Heart right ventricle (tissue), 16 donors: Measurements from ENCODE around the gene MYH14. TPM values are rescaled to one million over a fixed set of nuclear protein-coding genes. Genes with fewer than 3 reads are reported as not detected.
A peak's percentile ranks its signal among the peaks of the same experiment; 100 is the strongest.
"Not testable (repeated sequence)": the region's sequence is repeated elsewhere in the genome, so short reads cannot be mapped to it uniquely, and the experiment has no call there.

ENCODE experiments used
- ATAC-seq, 8 donors: fragments of 200-7000 bp; cut with Tn5 transposase; one replicate each; pipeline ENCODE4 v1.9.1; 2020; ENCODE audit warnings: mild to moderate bottlenecking in 8 of 8, moderate library complexity in 8 of 8, moderate number of reproducible peaks in 1 of 8
- DNase-seq, 2 donors: peaks; one replicate each; pipeline ENCODE4 v3.0.0-alpha.2; 2020
- H3K27ac ChIP-seq, 10 donors: fragments of 200-600 bp; sonication (generic) in 2 of 10; one replicate each; pipeline versions ENCODE4 v1.5.0 to v1.8.0; 2020 to 2022; ENCODE audit warnings: mild to moderate bottlenecking in 3 of 10
- H3K27me3 ChIP-seq, 7 donors: fragments of 200-600 bp; one replicate each; pipeline ENCODE4 v1.8.0; 2021 to 2022; ENCODE audit warnings: mild to moderate bottlenecking in 2 of 7
- H3K36me3 ChIP-seq, 9 donors: fragments of 200-600 bp; sonication (generic) in 1 of 9; one replicate each; pipeline versions ENCODE4 v1.5.0 to v1.8.0; 2020 to 2022; ENCODE audit warnings: mild to moderate bottlenecking in 2 of 9
- H3K4me1 ChIP-seq, 9 donors: fragments of 200-600 bp; sonication (generic) in 1 of 9; one replicate each; pipeline versions ENCODE4 v1.5.0 to v1.8.0; 2020 to 2022; ENCODE audit warnings: mild to moderate bottlenecking in 4 of 9
- H3K4me3 ChIP-seq, 10 donors: fragments of 200-600 bp; sonication (generic) in 2 of 10; one replicate each; pipeline versions ENCODE4 v1.5.0 to v1.8.0; 2020 to 2022; ENCODE audit warnings: mild to moderate bottlenecking in 7 of 10, moderate library complexity in 2 of 10
- H3K9me3 ChIP-seq, 11 donors: fragments of 200-600 bp in 10 of 11; sonication (generic) in 2 of 11; one replicate each; pipeline versions ENCODE4 v1.5.0 to v1.8.0; 2013 to 2022; ENCODE audit warnings: mild to moderate bottlenecking in 2 of 11, control low read depth in 1 of 11, moderate library complexity in 1 of 11
- CTCF ChIP-seq, 9 donors: fragments of 200-600 bp; sonication (generic) in 2 of 9; IDR thresholded peaks; one replicate each; pipeline versions ENCODE4 v1.5.0 to v1.8.0; 2021 to 2022; ENCODE audit warnings: antibody characterized with exemption in 9 of 9, mild to moderate bottlenecking in 5 of 9, moderate library complexity in 1 of 9
- WGBS, 2 donors: extraction: QIAGEN DNeasy Blood & Tissue Kit; methylation state at CpG; one replicate each; pipeline ENCODE4 v1.1.7; 2013; ENCODE audit warnings: inconsistent platforms in 1 of 2; 5-methylcytosine and 5-hydroxymethylcytosine counted together
- intact Hi-C, 10 donors: fragments of 100-400 bp; cut with DNase I; formaldehyde crosslinking; loops; one replicate each; pipeline versions ENCODE4 v1.11.1 to v1.14.2; 2022
- polyA plus RNA-seq, 2 donors: library from polyadenylated mRNA; stranded (reverse); fragments of 200-250 nt; gene quantifications; one replicate each; pipeline ENCODE4 v1.2.3, GENCODE V29; 2013
- total RNA-seq, 10 donors: library from RNA; stranded (reverse); fragmentation: NEBNext Ultra II Directional in 3 of 10; extraction: Animal tissue kit (Norgen Biotek cat#: 25700) in 3 of 10; gene quantifications; one replicate each; pipeline versions ENCODE4 v1.2.1 to v1.2.4, GENCODE V29; 2021 to 2023
- donor health status: Arrhythmogenic right ventricular cardiomyopathy.
- donor health status: ischemic (EF 13 %, LVEDD 7.1; RV severe dilation, severe dysfunction).
- donor health status: healthy with polysubstance abuse.
- donor health status: DM: no; HTN: yes; CAD: no.
- donor health status: DM: no; HTN: no; CAD: no.
- donor health status: ischemic (EF 25% LVEDD 6.9; RV normal size, moderate dysfunction).
- donor health status: ischemic (EF 25% LVEDD 5.7; RV mildly dilated, moderate dysfunction).
- donor health status: healthy.
- donor health status: DM: yes; HTN: yes; CAD: no.
- donor health status: Ischemic cardiomyopathy.
- donor health status: ischemic (EF 35%, LVEDD 5.7; RV mildly dilated, moderate dysfunction).
- donor health status: nonischemic (EF 11% LVEDD 7.7; RV severe dilation, severe dysfunction).
- donor health status: DM: yes; HTN: yes; CAD: no.
- donor health status: PGD.
- donor health status: ischemic (EF 29% LVEDD 5.4; RV normal size, mild dysfunction).
- donor health status: nonischemic (EF 23%, LVEDD 6.1; RV moderate dilation, normal function).

MYH14 gene
- total and polyA plus RNA-seq, 12 donors, result 29.3 to 149 (median 102) TPM

DNA sequence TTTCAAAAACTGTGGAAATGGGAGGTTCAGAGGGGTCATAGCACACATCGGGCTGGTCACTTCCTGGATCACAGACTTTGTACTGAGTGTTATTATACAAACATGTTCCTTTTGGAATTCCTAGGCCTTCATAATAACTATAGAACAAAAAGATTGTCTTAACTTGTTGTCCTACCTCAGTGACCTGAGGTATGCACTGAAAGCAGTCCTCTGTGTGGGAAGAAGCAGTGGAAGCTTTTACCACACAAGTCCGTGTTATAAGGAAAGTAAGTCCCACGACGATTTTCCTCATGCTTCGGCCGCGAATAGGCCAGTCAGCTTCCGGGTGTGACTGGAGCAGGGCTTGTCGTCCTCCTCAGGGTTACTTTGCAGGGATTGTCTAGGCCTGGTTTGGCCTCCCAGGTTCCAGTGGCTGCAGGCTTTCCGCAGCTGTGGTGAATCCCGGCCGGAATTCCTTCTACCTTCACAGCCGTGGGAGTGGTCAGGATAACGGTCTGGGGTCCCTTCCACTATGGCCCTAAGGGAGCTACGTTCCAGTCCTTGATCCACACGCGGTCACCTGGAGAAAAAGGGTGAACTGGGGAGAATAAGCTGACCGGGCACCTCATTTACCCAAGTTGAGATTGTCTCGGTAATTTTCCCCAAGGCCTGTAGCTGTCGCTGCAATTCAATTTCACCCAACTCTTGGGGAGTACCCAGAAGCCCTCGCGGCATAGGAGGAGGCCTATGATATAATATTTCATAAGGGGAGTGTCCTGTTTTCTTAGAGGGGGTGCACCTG is 146.0 kb downstream of the MYH14 start:
- Histone ChIP-seq H3K9me3 (peaks cover 0 to 10% (median 8%) of the 10 kb centered on the region in 11 donors), H3K4me3 (no peak overlapping the region), H3K36me3 (no peaks in the 10 kb centered on the region), H3K4me1 (peaks cover 0 to 5% (median 0%) of the 10 kb centered on the region in 9 donors), H3K27ac (no peak overlapping the region), H3K27me3 (no peaks in the 10 kb centered on the region)
- no peak for ATAC-seq
- no peak for TF ChIP-seq CTCF (IDR thresholded peaks at IDR 0.05)
- intact Hi-C loops, result no loop called here
- DNase-seq, result no peak
- WGBS, 2 donors, result 60 to 62% methylated on average over 22 of the region's 22 CpGs

DNA sequence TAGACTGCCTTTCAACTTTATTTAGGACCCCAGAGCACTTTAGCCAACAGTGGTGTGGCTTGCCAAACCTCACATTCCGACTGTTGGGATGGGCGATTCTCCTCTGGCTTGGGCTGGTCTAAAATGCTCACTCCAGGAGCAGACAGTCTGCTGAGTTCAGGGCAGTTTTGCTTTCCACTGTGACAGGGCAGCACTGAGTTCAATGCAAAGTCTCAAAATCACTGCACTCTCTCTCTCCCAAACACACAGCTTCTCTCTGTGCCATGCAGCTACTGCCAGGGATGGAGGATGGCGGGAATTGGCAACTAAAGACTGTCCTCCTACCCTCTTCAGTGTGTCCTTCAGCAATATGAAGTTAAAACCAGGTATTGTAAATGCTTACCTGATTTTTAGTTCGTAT is 148.8 kb downstream of the MYH14 start:
- DNase-seq, result no peak
- Histone ChIP-seq H3K9me3 (no peaks in the 10 kb centered on the region), H3K27me3 (no peaks in the 10 kb centered on the region), H3K4me3 (no peak overlapping the region), H3K27ac (no peak overlapping the region), H3K36me3 (no peaks in the 10 kb centered on the region), H3K4me1 (peaks cover 0 to 6% (median 0%) of the 10 kb centered on the region in 9 donors)
- TF ChIP-seq CTCF (IDR thresholded peaks at IDR 0.05), result no peak
- 52 to 61% methylated on average over 4 of the region's 4 CpGs for WGBS, 2 donors
- no peak for ATAC-seq
- intact Hi-C loops, result no loop called here

DNA sequence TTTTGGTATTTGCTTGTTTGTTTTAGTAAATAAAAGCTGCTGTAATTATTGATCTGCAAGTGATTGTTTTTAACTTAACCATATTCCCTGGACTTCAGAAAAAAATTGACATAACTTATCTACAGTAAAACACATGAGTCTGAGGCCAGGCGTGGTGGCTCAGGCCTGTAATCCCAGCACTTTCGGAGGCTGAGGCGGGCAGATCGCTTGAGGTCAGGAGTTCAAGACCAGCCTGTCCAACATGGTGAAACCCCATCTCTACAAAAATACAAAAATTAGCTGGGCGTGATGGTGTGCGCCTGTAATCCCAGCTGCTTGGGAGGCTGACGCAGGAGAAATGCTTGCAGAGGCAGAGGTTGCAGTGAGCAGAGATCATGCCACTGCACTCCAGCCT is 150.1 kb downstream of the MYH14 start:
- 87 to 95% methylated on average over 7 of the region's 7 CpGs for WGBS, 2 donors
- H3K27ac ChIP-seq, H3K4me3 ChIP-seq, H3K9me3 ChIP-seq, H3K27me3 ChIP-seq, intact Hi-C loops, DNase-seq, H3K36me3 ChIP-seq, ATAC-seq: not testable (repeated sequence)
- H3K4me1 ChIP-seq, result peaks cover 0 to 18% (median 4%) of the 10 kb centered on the region in 9 donors

GRCh38 chr19:50356691-50357177 is 153.3 kb downstream of the MYH14 start:
- ATAC-seq (no peak), DNase-seq (no peak)
- Histone ChIP-seq H3K27ac (peak overlapping the region in 2 of 10 donors; percentile 85), H3K9me3 (no peaks in the 10 kb centered on the region), H3K4me3 (peak overlapping the region in 5 of 10 donors; percentile 55 to 63 (median 59)), H3K4me1 (peaks cover 0 to 16% (median 8%) of the 10 kb centered on the region in 9 donors), H3K36me3 (no peaks in the 10 kb centered on the region), H3K27me3 (no peaks in the 10 kb centered on the region)
- 32 to 40% methylated on average over 13 of the region's 13 CpGs for WGBS, 2 donors
- intact Hi-C loops, result loop anchor here in 6 of 10 donors (1.0 to 5.0 kb wide), 6 partner anchors 61 to 566 kb away; partner anchors contain the start of gene SPIB (in 2 of the 6)
- no peak for TF ChIP-seq CTCF (IDR thresholded peaks at IDR 0.05)
